ENCODE data around the gene SLC35E4.

DNA sequence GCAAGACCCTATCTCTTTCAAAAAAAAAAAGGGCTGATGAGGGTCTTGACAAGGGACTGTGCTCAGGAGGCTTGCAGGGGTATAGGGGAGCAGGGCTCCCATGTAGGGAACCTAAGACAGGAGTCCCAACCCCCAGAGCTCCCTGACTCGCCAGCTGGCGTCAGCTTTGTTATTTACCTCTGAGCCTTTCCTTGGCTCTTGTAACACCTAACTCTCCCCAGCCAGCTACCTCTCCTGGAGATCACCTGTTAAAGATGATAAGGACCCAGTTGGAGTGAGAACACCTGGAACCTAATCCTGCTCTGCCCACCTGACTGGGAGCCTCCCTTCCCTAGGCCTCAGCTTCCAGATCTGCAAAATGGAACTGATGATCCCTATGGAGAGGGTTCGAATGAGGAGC, 13.2 kb downstream of the SLC35E4 start:
- TF ChIP-seq, protein P1, sequence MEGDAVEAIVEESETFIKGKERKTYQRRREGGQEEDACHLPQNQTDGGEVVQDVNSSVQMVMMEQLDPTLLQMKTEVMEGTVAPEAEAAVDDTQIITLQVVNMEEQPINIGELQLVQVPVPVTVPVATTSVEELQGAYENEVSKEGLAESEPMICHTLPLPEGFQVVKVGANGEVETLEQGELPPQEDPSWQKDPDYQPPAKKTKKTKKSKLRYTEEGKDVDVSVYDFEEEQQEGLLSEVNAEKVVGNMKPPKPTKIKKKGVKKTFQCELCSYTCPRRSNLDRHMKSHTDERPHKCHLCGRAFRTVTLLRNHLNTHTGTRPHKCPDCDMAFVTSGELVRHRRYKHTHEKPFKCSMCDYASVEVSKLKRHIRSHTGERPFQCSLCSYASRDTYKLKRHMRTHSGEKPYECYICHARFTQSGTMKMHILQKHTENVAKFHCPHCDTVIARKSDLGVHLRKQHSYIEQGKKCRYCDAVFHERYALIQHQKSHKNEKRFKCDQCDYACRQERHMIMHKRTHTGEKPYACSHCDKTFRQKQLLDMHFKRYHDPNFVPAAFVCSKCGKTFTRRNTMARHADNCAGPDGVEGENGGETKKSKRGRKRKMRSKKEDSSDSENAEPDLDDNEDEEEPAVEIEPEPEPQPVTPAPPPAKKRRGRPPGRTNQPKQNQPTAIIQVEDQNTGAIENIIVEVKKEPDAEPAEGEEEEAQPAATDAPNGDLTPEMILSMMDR (IDR thresholded peaks at IDR 0.05; ENCODE audit: low read depth, low read length, poor library complexity, severe bottlenecking): no peak
- no peak for TF ChIP-seq EZH2phosphoT487 (IDR thresholded peaks at IDR 0.05; ENCODE audit: borderline replicate concordance, low read length)
